ENCODE data around the gene CTBP2. TPM values are rescaled to one million over a fixed set of nuclear protein-coding genes. Genes with fewer than 3 reads are reported as not detected.
A peak's percentile ranks its signal among the peaks of the same experiment; 100 is the strongest.

The CTBP2 gene
- total RNA-seq, 3 donors from 2014 or later (not counting 1 experiment from before 2014, with no cell fraction given), result 120 to 179 (median 124) TPM

DNA sequence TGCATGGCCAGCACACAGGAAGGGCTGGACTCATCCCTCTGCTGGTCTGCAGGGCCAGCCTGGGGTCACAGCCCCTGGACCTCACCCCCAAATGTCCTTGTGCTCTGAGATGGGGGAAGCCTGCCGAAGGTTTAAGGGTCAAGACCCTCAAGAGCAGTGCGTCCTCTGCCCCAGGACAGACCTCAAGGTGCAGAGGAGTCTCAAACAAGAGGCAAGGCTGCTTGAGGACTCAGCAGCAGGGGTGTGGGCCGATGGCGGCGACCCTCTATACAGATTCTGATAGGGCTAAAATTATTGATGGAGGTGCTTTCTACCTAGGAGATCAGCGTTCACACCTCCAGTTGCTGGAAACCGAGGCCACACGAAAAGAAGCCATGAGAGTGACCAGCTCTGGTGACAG, 137.7 kb downstream of the CTBP2 start:
- peaks cover 22% of the 10 kb centered on the region for H3K36me3 ChIP-seq (ENCODE audit: control insufficient read depth, insufficient read depth, low read length)
- Mint-ChIP-seq H3K27ac (peak overlapping the region; percentile 49 to 83), H3K4me3 (no peak overlapping the region), H3K9me3 (no peaks in the 10 kb centered on the region), H3K27me3 (ENCODE audit: low read depth in 2 of 2) (no peaks in the 10 kb centered on the region), H3K4me1 (peaks cover 70 to 79% of the 10 kb centered on the region in 2 donors), H3K36me3 (no peaks in the 10 kb centered on the region)
- no peak overlapping the region for H3K27ac ChIP-seq (ENCODE audit: low read length)
- peaks cover 37% of the 10 kb centered on the region for H3K4me1 ChIP-seq (ENCODE audit: control insufficient read depth, insufficient read depth, low read length)
- H3K4me3 ChIP-seq (ENCODE audit: low read length), result no peak overlapping the region
- no peaks in the 10 kb centered on the region for H3K9me3 ChIP-seq (ENCODE audit: control insufficient read depth, insufficient read depth, low read length)
- intact Hi-C loops (cut with micrococcal nuclease), result no loop called here
- DNase-seq (no peak), ATAC-seq (no peak)
- TF ChIP-seq, protein P1, sequence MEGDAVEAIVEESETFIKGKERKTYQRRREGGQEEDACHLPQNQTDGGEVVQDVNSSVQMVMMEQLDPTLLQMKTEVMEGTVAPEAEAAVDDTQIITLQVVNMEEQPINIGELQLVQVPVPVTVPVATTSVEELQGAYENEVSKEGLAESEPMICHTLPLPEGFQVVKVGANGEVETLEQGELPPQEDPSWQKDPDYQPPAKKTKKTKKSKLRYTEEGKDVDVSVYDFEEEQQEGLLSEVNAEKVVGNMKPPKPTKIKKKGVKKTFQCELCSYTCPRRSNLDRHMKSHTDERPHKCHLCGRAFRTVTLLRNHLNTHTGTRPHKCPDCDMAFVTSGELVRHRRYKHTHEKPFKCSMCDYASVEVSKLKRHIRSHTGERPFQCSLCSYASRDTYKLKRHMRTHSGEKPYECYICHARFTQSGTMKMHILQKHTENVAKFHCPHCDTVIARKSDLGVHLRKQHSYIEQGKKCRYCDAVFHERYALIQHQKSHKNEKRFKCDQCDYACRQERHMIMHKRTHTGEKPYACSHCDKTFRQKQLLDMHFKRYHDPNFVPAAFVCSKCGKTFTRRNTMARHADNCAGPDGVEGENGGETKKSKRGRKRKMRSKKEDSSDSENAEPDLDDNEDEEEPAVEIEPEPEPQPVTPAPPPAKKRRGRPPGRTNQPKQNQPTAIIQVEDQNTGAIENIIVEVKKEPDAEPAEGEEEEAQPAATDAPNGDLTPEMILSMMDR (IDR thresholded peaks at IDR 0.05), result no peak
- WGBS (ENCODE audit: insufficient coverage), result 96% methylated on average over 8 of the region's 8 CpGs
- H3K27me3 ChIP-seq (ENCODE audit: control insufficient read depth, insufficient read depth, low read length), result no peaks in the 10 kb centered on the region

GRCh38 chr10:125021686-125022344, 138.5 kb downstream of the CTBP2 start:
- TF ChIP-seq, protein P1 (IDR thresholded peaks at IDR 0.05), result no peak
- H3K4me3 ChIP-seq (ENCODE audit: low read length), result no peak overlapping the region
- no peaks in the 10 kb centered on the region for H3K9me3 ChIP-seq (ENCODE audit: control insufficient read depth, insufficient read depth, low read length)
- H3K4me3 Mint-ChIP-seq, result no peak overlapping the region
- no peak overlapping the region for H3K27ac ChIP-seq (ENCODE audit: low read length)
- H3K27me3 ChIP-seq (ENCODE audit: control insufficient read depth, insufficient read depth, low read length), result no peaks in the 10 kb centered on the region
- no peaks in the 10 kb centered on the region for H3K36me3 Mint-ChIP-seq
- ATAC-seq, result no peak
- intact Hi-C loops (cut with micrococcal nuclease), result no loop called here
- peaks cover 19% of the 10 kb centered on the region for H3K36me3 ChIP-seq (ENCODE audit: control insufficient read depth, insufficient read depth, low read length)
- DNase-seq, result no peak
- peaks cover 42% of the 10 kb centered on the region for H3K4me1 ChIP-seq (ENCODE audit: control insufficient read depth, insufficient read depth, low read length)
- WGBS (ENCODE audit: insufficient coverage), result 89% methylated on average over 17 of the region's 17 CpGs
- no peaks in the 10 kb centered on the region for H3K27me3 Mint-ChIP-seq (ENCODE audit: low read depth in 2 of 2)
- H3K9me3 Mint-ChIP-seq, result no peaks in the 10 kb centered on the region
- H3K27ac Mint-ChIP-seq, result peak overlapping the region; percentile 49 to 83
- peaks cover 79 to 88% of the 10 kb centered on the region in 2 donors for H3K4me1 Mint-ChIP-seq

- Histone ChIP-seq H3K27me3 (ENCODE audit: control insufficient read depth, insufficient read depth, low read length) (no peaks in the 10 kb centered on the region), H3K9me3 (ENCODE audit: control insufficient read depth, insufficient read depth, low read length) (no peaks in the 10 kb centered on the region), H3K4me3 (ENCODE audit: low read length) (no peak overlapping the region), H3K27ac (ENCODE audit: low read length) (no peak overlapping the region), H3K4me1 (ENCODE audit: control insufficient read depth, insufficient read depth, low read length) (peaks cover 51% of the 10 kb centered on the region), H3K36me3 (ENCODE audit: control insufficient read depth, insufficient read depth, low read length) (peaks cover 17% of the 10 kb centered on the region)
- no peaks in the 10 kb centered on the region for H3K36me3 Mint-ChIP-seq
- H3K4me1 Mint-ChIP-seq, result peaks cover 84 to 94% of the 10 kb centered on the region in 2 donors
- no peaks in the 10 kb centered on the region for H3K27me3 Mint-ChIP-seq (ENCODE audit: low read depth in 2 of 2)
- WGBS (ENCODE audit: insufficient coverage), result 91% methylated on average over 9 of the region's 9 CpGs
- intact Hi-C loops (cut with micrococcal nuclease), result no loop called here
- no peaks in the 10 kb centered on the region for H3K9me3 Mint-ChIP-seq
- H3K4me3 Mint-ChIP-seq, result no peak overlapping the region
- DNase-seq (no peak), ATAC-seq (no peak)
- peak overlapping the region; percentile 39 to 83 for H3K27ac Mint-ChIP-seq
- TF ChIP-seq, protein P1 (IDR thresholded peaks at IDR 0.05), result no peak
Observed at GRCh38 chr10:125020871-125021270, 139.5 kb downstream of the CTBP2 start.

GRCh38 chr10:125020386-125020785, 140.0 kb downstream of the CTBP2 start:
- TF ChIP-seq, protein P1 (IDR thresholded peaks at IDR 0.05), result no peak
- no peak overlapping the region for H3K4me3 Mint-ChIP-seq
- ATAC-seq (no peak), DNase-seq (no peak)
- no peaks in the 10 kb centered on the region for H3K9me3 Mint-ChIP-seq
- peaks cover 85 to 94% of the 10 kb centered on the region in 2 donors for H3K4me1 Mint-ChIP-seq
- no peaks in the 10 kb centered on the region for H3K27me3 ChIP-seq (ENCODE audit: control insufficient read depth, insufficient read depth, low read length)
- no peaks in the 10 kb centered on the region for H3K27me3 Mint-ChIP-seq (ENCODE audit: low read depth in 2 of 2)
- peaks cover 15% of the 10 kb centered on the region for H3K36me3 ChIP-seq (ENCODE audit: control insufficient read depth, insufficient read depth, low read length)
- WGBS (ENCODE audit: insufficient coverage), result 95% methylated on average over 17 of the region's 17 CpGs
- peak overlapping the region; percentile 39 to 83 for H3K27ac Mint-ChIP-seq
- H3K9me3 ChIP-seq (ENCODE audit: control insufficient read depth, insufficient read depth, low read length), result no peaks in the 10 kb centered on the region
- no peak overlapping the region for H3K4me3 ChIP-seq (ENCODE audit: low read length)
- no peak overlapping the region for H3K27ac ChIP-seq (ENCODE audit: low read length)
- H3K4me1 ChIP-seq (ENCODE audit: control insufficient read depth, insufficient read depth, low read length), result peaks cover 56% of the 10 kb centered on the region
- no peaks in the 10 kb centered on the region for H3K36me3 Mint-ChIP-seq
- intact Hi-C loops (cut with micrococcal nuclease), result no loop called here

Measured in natural killer cell (primary cell).